Mucosa of descending colon (tissue), 3 donors: ENCODE measurements around the gene PARM1. TPM values are rescaled to one million over a fixed set of nuclear protein-coding genes. Genes with fewer than 3 reads are reported as not detected.

ENCODE experiments used
- ATAC-seq: fragments of 200-7000 bp; cut with Tn5 transposase; one replicate; pipeline ENCODE4 v1.9.1; 2020; ENCODE audit warnings: mild to moderate bottlenecking, moderate library complexity
- DNase-seq, 3 donors: peaks; one replicate each; pipeline ENCODE4 v3.0.0-alpha.2; 2020
- H3K36me3 ChIP-seq: fragments of 200-600 bp; one replicate; pipeline ENCODE4 v1.8.0; 2021; ENCODE audit warnings: low read depth, mild to moderate bottlenecking
- H3K4me1 ChIP-seq: fragments of 200-600 bp; one replicate; pipeline ENCODE4 v1.8.0; 2021; ENCODE audit warnings: low read depth, mild to moderate bottlenecking
- H3K4me3 ChIP-seq: fragments of 200-600 bp; one replicate; pipeline ENCODE4 v1.8.0; 2021; ENCODE audit warnings: mild to moderate bottlenecking
- H3K9me3 ChIP-seq: fragments of 200-600 bp; one replicate; pipeline ENCODE4 v1.8.0; 2021; ENCODE audit warnings: mild to moderate bottlenecking
- CTCF ChIP-seq: fragments of 200-600 bp; IDR thresholded peaks from one replicate; pipeline ENCODE4 v1.8.0; 2022; ENCODE audit warnings: antibody characterized with exemption, mild to moderate bottlenecking
- intact Hi-C, 2 donors: fragments of 100-400 bp; cut with DNase I in 1 of 2; cut with micrococcal nuclease in 1 of 2; formaldehyde crosslinking; loops; one replicate each; pipeline versions ENCODE4 v1.11.0 to v1.11.1; 2022; cut with DNase I, micrococcal nuclease
- total RNA-seq, 3 donors: library from RNA; stranded (reverse); fragmentation: NEBNext Ultra II Directional in 2 of 3; extraction: Animal tissue kit (Norgen Biotek cat#: 25700) in 2 of 3; gene quantifications; one replicate each; pipeline versions ENCODE4 v1.2.1 to v1.2.4, GENCODE V29; 2021 to 2023
- donor health status: DM: no; HTN: no; CAD: no; lungs with moderate emphysema.
- donor health status: DM: no; HTN: no; CAD: no.
- donor health status: DM: no; HTN: yes; CAD: no.

Gene PARM1
- total RNA-seq, 3 donors from 2014 or later, result 120 to 286 (median 209) TPM

- ATAC-seq (no peak), DNase-seq (no peak)
- intact Hi-C loops, result no loop called here
- Histone ChIP-seq H3K9me3 (no peaks in the 10 kb centered on the region), H3K4me3 (no peak overlapping the region), H3K36me3 (no peaks in the 10 kb centered on the region), H3K4me1 (peaks cover 5% of the 10 kb centered on the region)
- TF ChIP-seq CTCF, result no peak
These were observed 86.0 kb downstream of the PARM1 start for GRCh38 chr4:75018811-75019479.

- H3K4me3 ChIP-seq, result no peak overlapping the region
- H3K9me3 ChIP-seq, result no peaks in the 10 kb centered on the region
- intact Hi-C loops, result no loop called here
- H3K4me1 ChIP-seq, result peaks cover 16% of the 10 kb centered on the region
- no peak for DNase-seq
- H3K36me3 ChIP-seq, result no peaks in the 10 kb centered on the region
- ATAC-seq, result no peak
- TF ChIP-seq CTCF, result no peak
These were observed 92.5 kb downstream of the PARM1 start for GRCh38 chr4:75025431-75025830.

GRCh38 chr4:75028196-75028854, 95.4 kb downstream of the PARM1 start:
- ATAC-seq, result peak; percentile 12
- H3K4me3 ChIP-seq, result no peak overlapping the region
- peak in 2 of 3 donors; percentile 26 to 33 for DNase-seq
- no peaks in the 10 kb centered on the region for H3K36me3 ChIP-seq
- peaks cover 19% of the 10 kb centered on the region for H3K4me1 ChIP-seq
- intact Hi-C loops, result no loop called here
- no peak for TF ChIP-seq CTCF
- no peaks in the 10 kb centered on the region for H3K9me3 ChIP-seq

DNA sequence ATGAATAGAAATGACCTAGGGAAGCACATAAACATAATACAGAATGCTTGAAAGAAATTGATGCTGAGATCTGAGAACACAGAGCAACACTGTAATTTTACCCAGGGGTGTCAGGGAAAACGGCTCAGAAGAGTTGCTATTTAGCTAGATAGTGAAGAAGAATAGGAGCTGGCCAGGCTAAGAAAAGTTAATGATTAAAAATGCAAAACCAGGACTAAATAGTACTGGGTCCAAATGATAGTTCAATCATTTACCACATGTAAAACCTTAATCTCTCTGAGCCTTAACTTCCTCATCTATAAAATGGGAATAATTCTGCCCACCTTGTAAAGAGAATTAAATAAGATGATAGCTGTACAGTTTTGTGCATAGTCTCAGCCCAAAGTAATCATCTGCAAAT, 97.1 kb downstream of the PARM1 start:
- H3K4me1 ChIP-seq, result peaks cover 19% of the 10 kb centered on the region
- H3K36me3 ChIP-seq, result no peaks in the 10 kb centered on the region
- ATAC-seq, result peak; percentile 54
- no peak for DNase-seq
- intact Hi-C loops, result no loop called here
- H3K4me3 ChIP-seq, result no peak overlapping the region
- no peaks in the 10 kb centered on the region for H3K9me3 ChIP-seq
- TF ChIP-seq CTCF, result no peak

DNA sequence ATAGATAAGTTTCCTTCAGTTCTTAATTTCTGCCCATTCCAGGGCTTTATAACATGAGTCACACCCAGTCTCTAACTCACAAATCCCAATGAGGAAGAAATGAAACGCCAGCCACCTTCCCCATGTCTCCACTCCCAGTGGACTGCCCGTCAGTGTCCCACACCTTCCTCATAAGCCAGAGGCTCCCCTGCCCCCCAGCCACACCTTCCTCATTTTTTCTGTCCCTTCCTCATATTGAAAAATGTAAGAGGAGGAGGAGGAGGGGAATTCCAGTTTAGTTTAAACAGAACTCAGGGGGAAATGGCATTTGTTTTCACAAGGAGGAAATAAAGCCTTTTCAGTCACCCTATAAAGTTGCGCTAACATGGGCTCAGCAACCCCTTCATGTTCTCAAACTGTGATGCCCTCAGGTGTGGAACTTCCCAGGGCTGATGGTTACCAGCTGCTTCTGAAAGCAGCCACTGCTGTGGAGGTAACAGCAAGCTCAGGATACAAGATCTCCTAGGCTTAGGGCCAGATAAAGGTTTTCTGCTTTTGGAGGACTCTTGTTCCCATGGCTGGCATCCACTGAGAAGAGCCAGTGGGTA, 97.8 kb downstream of the PARM1 start:
- ATAC-seq (peak; percentile 90), DNase-seq (peak; percentile 80 to 88 (median 88))
- intact Hi-C loops, result no loop called here
- no peak for TF ChIP-seq CTCF
- Histone ChIP-seq H3K4me1 (peaks cover 19% of the 10 kb centered on the region), H3K9me3 (no peaks in the 10 kb centered on the region), H3K36me3 (no peaks in the 10 kb centered on the region), H3K4me3 (no peak overlapping the region)
